IMR-90 (cell line): ENCODE results near the gene USP47.

Experiments used
- BHLHE40 ChIP-seq: fragments of 150-350 bp; IDR thresholded peaks from 2 replicates; pipeline ENCODE4 v1.6.1; 2016; ENCODE audit warnings: mild to moderate bottlenecking, low read depth, low read length
- CEBPB ChIP-seq: IDR thresholded peaks from 2 replicates; pipeline ENCODE4 v1.6.1; 2012; ENCODE audit warnings: low read depth, low read length, improper control_type of control experiment
- CHD1 ChIP-seq: IDR thresholded peaks from 2 replicates; pipeline ENCODE4 v1.6.1; 2012; ENCODE audit warnings: low read depth, low read length, improper control_type of control experiment
- CTCF ChIP-seq: conservative IDR thresholded peaks from 2 replicates; pipeline ENCODE4 v1.5.1; 2012; ENCODE audit warnings: mild to moderate bottlenecking, low read depth, low read length, improper control_type of control experiment
- NFE2L2 ChIP-seq: fragments of 150-350 bp; IDR thresholded peaks from 2 replicates; pipeline ENCODE4 v1.6.1; 2016; ENCODE audit warnings: low read depth, mild to moderate bottlenecking, low read length
- POLR2A ChIP-seq: IDR thresholded peaks from 2 replicates; pipeline ENCODE4 v1.6.1; 2012; ENCODE audit warnings: mild to moderate bottlenecking, low read depth, low read length
- RAD21 ChIP-seq: IDR thresholded peaks from 2 replicates; pipeline ENCODE4 v1.6.1; 2012; ENCODE audit warnings: low read length, improper control_type of control experiment
- RCOR1 ChIP-seq: IDR thresholded peaks from 2 replicates; pipeline ENCODE4 v1.6.1; 2012; ENCODE audit warnings: mild to moderate bottlenecking, low read length, improper control_type of control experiment; ENCODE audit not compliant: insufficient replicate concordance
- SMC3 ChIP-seq: fragments of 150-350 bp; IDR thresholded peaks from 2 replicates; pipeline ENCODE4 v1.6.1; 2016; ENCODE audit warnings: low read depth, mild to moderate bottlenecking, antibody characterized with exemption, low read length, moderate library complexity

- TF ChIP-seq CTCF = no peak
- no peak for TF ChIP-seq POLR2A
- TF ChIP-seq CEBPB = no peak
- no peak for TF ChIP-seq RAD21
- no peak for TF ChIP-seq SMC3
- no peak for TF ChIP-seq CHD1
- TF ChIP-seq BHLHE40 = no peak
- TF ChIP-seq RCOR1 = no peak
- no peak for TF ChIP-seq NFE2L2
These were observed 153.8 kb downstream of the USP47 start for GRCh38 chr11:11995601-11996000.
